H1 (cell line): ENCODE measurements around the gene COQ9.

Source experiments
- NANOG ChIP-seq: IDR thresholded peaks from 2 replicates; pipeline ENCODE4 v1.6.1; 2011; ENCODE audit warnings: low read length, low read depth, mild to moderate bottlenecking, inconsistent platforms; ENCODE audit not compliant: insufficient read depth, poor library complexity, severe bottlenecking
- SIN3A ChIP-seq, 2 experiments: IDR thresholded peaks in 1 of 2; conservative IDR thresholded peaks in 1 of 2; 2 replicates each; pipeline ENCODE4 v1.6.1; 2011 to 2012; ENCODE audit warnings: low read length in 2 of 2, improper control_type of control experiment in 1 of 2, low read depth in 1 of 2, mild to moderate bottlenecking in 1 of 2

DNA sequence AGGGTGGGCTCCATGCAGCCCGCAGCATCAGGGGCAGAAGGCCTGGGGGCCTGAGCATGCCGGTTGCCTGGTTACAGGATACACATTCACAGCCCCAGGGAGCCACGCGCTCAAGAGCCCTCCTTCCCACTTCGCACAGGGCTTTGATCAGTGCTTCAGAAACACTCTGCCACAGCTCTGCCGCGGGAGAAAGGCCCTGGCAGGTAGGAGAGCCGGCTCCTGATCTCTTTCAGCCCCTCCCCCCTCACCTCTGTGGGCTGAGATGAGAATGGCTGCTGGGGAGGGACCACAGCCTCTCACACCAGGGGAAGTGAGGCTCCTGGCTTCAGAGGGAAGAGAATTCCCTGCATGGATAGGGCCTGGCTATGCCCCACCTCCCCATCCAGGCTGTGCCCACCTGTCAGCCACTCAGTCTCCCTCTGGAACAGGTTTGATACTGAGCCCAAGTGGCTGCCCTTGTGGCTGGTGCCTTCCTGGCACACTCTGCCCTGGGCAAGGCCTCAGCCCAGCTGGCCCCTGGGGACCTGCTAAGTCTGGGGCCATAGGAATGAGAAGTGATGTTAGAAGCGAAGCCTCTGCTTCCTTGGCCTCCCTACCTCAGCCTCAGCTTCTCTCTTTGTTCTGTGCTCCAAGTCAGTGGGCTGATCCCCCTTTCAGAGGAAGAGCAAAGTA is 30.4 kb downstream of the COQ9 start:
- TF ChIP-seq NANOG: no peak
- TF ChIP-seq SIN3A (conservative IDR thresholded peaks at IDR 0.05 in 1 of 2, IDR thresholded peaks at IDR 0.05 in 1 of 2; ENCODE audit: low read depth in 1 of 2, low read length in 2 of 2): no peak
